Liver (tissue), 3 donors: ENCODE results near the gene PATZ1.

Experiments
- ATF3 ChIP-seq: IDR thresholded peaks from 2 replicates; pipeline ENCODE4 v1.6.1; 2016; ENCODE audit warnings: antibody characterized with exemption
- FOXA1 ChIP-seq: IDR thresholded peaks from 2 replicates; pipeline ENCODE4 v1.6.1; 2016; ENCODE audit warnings: antibody characterized with exemption
- RAD21 ChIP-seq, 2 donors: IDR thresholded peaks; 2 replicates each; pipeline ENCODE4 v1.6.1; 2016; ENCODE audit warnings: antibody characterized with exemption in 2 of 2, mild to moderate bottlenecking in 2 of 2
- TAF1 ChIP-seq: conservative IDR thresholded peaks from 2 replicates; pipeline ENCODE4 v1.6.1; 2016; ENCODE audit warnings: antibody characterized with exemption, mild to moderate bottlenecking
- TF ChIP-seq, protein P1 (sequence below): fragments of 150-350 bp; IDR thresholded peaks from 2 replicates; pipeline ENCODE4 v1.5.1; 2017; ENCODE audit warnings: improper control_type of control experiment, low read depth, low read length; ENCODE audit not compliant: missing input control
- TF ChIP-seq, protein P2 (sequence below): IDR thresholded peaks from 2 replicates; pipeline ENCODE4 v1.6.1; 2016; ENCODE audit warnings: antibody characterized with exemption, mild to moderate bottlenecking
- donor health status: healthy.
- donor health status: healthy.

GRCh38 chr22:31394326-31394725 lies 48.2 kb upstream of the PATZ1 start:
- TF ChIP-seq, protein P1, sequence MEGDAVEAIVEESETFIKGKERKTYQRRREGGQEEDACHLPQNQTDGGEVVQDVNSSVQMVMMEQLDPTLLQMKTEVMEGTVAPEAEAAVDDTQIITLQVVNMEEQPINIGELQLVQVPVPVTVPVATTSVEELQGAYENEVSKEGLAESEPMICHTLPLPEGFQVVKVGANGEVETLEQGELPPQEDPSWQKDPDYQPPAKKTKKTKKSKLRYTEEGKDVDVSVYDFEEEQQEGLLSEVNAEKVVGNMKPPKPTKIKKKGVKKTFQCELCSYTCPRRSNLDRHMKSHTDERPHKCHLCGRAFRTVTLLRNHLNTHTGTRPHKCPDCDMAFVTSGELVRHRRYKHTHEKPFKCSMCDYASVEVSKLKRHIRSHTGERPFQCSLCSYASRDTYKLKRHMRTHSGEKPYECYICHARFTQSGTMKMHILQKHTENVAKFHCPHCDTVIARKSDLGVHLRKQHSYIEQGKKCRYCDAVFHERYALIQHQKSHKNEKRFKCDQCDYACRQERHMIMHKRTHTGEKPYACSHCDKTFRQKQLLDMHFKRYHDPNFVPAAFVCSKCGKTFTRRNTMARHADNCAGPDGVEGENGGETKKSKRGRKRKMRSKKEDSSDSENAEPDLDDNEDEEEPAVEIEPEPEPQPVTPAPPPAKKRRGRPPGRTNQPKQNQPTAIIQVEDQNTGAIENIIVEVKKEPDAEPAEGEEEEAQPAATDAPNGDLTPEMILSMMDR, result no peak
- no peak for TF ChIP-seq ATF3
- TF ChIP-seq RAD21 (IDR thresholded peaks at IDR 0.05), result no peak
- no peak for TF ChIP-seq TAF1
- TF ChIP-seq, protein P2, sequence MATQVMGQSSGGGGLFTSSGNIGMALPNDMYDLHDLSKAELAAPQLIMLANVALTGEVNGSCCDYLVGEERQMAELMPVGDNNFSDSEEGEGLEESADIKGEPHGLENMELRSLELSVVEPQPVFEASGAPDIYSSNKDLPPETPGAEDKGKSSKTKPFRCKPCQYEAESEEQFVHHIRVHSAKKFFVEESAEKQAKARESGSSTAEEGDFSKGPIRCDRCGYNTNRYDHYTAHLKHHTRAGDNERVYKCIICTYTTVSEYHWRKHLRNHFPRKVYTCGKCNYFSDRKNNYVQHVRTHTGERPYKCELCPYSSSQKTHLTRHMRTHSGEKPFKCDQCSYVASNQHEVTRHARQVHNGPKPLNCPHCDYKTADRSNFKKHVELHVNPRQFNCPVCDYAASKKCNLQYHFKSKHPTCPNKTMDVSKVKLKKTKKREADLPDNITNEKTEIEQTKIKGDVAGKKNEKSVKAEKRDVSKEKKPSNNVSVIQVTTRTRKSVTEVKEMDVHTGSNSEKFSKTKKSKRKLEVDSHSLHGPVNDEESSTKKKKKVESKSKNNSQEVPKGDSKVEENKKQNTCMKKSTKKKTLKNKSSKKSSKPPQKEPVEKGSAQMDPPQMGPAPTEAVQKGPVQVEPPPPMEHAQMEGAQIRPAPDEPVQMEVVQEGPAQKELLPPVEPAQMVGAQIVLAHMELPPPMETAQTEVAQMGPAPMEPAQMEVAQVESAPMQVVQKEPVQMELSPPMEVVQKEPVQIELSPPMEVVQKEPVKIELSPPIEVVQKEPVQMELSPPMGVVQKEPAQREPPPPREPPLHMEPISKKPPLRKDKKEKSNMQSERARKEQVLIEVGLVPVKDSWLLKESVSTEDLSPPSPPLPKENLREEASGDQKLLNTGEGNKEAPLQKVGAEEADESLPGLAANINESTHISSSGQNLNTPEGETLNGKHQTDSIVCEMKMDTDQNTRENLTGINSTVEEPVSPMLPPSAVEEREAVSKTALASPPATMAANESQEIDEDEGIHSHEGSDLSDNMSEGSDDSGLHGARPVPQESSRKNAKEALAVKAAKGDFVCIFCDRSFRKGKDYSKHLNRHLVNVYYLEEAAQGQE, result no peak
- TF ChIP-seq FOXA1, result no peak
